GM13977 (cell line): Measurements from ENCODE around the gene RSF1.
A peak's percentile ranks its signal among the peaks of the same experiment; 100 is the strongest.

ENCODE experiments used
- DNase-seq: peaks from one replicate; pipeline ENCODE4 v3.0.0; 2012; ENCODE audit warnings: low spot score
- in situ Hi-C: fragments of 300-500 bp; cut with MboI; formaldehyde crosslinking; loops from one replicate; pipeline ENCODE4 v1.12.0; 2022; ENCODE audit warnings: low sequenced_read_pairs, low pct_unique_long_range_greater_than_20kb, mixed read lengths, inconsistent platforms; ENCODE audit not compliant: unreplicated experiment
- TF ChIP-seq, protein P1 (sequence below): IDR thresholded peaks from 2 replicates; pipeline ENCODE4 v1.5.1; 2012; ENCODE audit warnings: mild to moderate bottlenecking, control low read depth; ENCODE audit not compliant: insufficient read depth; ENCODE audit errors: extremely low read depth, missing control alignments

Gene RSF1

GRCh38 chr11:77776455-77776854 lies 44.1 kb downstream of the RSF1 start:
- DNase-seq: no peak
- in situ Hi-C loops: no loop called here
- TF ChIP-seq, protein P1, sequence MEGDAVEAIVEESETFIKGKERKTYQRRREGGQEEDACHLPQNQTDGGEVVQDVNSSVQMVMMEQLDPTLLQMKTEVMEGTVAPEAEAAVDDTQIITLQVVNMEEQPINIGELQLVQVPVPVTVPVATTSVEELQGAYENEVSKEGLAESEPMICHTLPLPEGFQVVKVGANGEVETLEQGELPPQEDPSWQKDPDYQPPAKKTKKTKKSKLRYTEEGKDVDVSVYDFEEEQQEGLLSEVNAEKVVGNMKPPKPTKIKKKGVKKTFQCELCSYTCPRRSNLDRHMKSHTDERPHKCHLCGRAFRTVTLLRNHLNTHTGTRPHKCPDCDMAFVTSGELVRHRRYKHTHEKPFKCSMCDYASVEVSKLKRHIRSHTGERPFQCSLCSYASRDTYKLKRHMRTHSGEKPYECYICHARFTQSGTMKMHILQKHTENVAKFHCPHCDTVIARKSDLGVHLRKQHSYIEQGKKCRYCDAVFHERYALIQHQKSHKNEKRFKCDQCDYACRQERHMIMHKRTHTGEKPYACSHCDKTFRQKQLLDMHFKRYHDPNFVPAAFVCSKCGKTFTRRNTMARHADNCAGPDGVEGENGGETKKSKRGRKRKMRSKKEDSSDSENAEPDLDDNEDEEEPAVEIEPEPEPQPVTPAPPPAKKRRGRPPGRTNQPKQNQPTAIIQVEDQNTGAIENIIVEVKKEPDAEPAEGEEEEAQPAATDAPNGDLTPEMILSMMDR: peak; percentile 42

- DNase-seq: no peak
- in situ Hi-C loops: no loop called here
- TF ChIP-seq, protein P1: no peak
Measured at GRCh38 chr11:77775936-77776335, 44.6 kb downstream of the RSF1 start.

DNA sequence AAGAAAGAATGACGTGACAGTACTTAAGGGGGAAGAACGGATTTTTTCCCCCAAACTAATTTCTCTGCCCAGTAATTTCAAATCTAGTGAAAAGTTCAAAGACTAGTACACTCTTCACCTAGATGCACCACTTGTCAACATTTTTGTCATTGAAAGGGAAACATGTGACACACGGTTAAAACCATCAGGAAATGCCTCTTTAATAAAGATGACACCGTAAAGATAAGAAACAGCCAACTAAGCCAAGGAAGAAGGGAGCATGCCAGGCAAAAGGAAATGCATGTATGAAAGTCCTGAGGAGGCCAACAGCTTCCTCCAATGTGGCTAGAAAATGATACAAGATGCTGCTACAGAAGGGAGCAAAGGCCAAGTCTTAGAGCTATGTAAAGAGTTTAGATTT lies 49.4 kb downstream of the RSF1 start:
- no peak for DNase-seq
- TF ChIP-seq, protein P1: no peak
- in situ Hi-C loops: no loop called here

DNA sequence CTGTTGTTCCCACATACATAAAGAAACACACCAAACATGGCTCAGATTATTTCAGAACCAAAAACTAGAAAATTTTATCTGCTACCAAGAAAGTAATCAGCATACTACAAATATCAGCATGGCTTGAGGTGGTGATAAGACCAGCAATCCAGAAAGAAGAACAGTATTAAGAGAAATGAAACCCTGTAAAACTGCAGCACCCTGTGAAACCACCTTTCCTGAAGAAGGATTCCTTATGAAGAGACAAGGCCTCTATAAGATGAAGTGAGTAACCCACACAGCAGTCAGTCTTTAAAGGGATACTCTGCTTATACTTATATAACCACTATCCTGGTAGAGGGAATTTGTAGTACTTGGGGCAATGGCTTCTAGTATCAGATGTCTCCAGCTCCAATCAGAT lies 49.9 kb downstream of the RSF1 start:
- DNase-seq: no peak
- TF ChIP-seq, protein P1: no peak
- in situ Hi-C loops: no loop called here

GRCh38 chr11:77762426-77762825 lies 58.1 kb downstream of the RSF1 start:
- TF ChIP-seq, protein P1: no peak
- no peak for DNase-seq
- in situ Hi-C loops: no loop called here

GRCh38 chr11:77761491-77761890 lies 59.0 kb downstream of the RSF1 start:
- in situ Hi-C loops: no loop called here
- DNase-seq: no peak
- TF ChIP-seq, protein P1: no peak

GRCh38 chr11:77758331-77758730 lies 62.2 kb downstream of the RSF1 start:
- no peak for DNase-seq
- in situ Hi-C loops: no loop called here
- TF ChIP-seq, protein P1: no peak
